GM23248 (cell line): Measurements from ENCODE around the gene THOP1.
"Not testable (repeated sequence)": the region's sequence is repeated elsewhere in the genome, so short reads cannot be mapped to it uniquely, and the experiment has no call there.

Experiments used
- EZH2 ChIP-seq: fragments of 200-600 bp; sonication (generic); IDR thresholded peaks from 2 replicates; pipeline ENCODE4 v1.6.1; 2018; ENCODE audit warnings: antibody characterized with exemption, mild to moderate bottlenecking; ENCODE audit not compliant: insufficient read depth, poor library complexity, severe bottlenecking
- EZH2phosphoT487 ChIP-seq: fragments of 200-600 bp; sonication (generic); IDR thresholded peaks from 2 replicates; pipeline ENCODE4 v1.6.1; 2018; ENCODE audit warnings: antibody characterized with exemption, moderate library complexity, mild to moderate bottlenecking, low read depth; ENCODE audit not compliant: insufficient read depth

GRCh38 chr19:2792666-2793065 is 7.4 kb downstream of the THOP1 start:
- TF ChIP-seq EZH2, EZH2phosphoT487: not testable (repeated sequence)
